Kidney (tissue), 14 donors: Measurements from ENCODE around the gene UGT2B17. TPM values are rescaled to one million over a fixed set of nuclear protein-coding genes. Genes with fewer than 3 reads are reported as not detected.

Experiments used
- DNase-seq, 5 donors: peaks; one replicate each; pipeline ENCODE4 v3.0.0-alpha.2; 2013 to 2020
- FAIRE-seq: peaks from 2 replicates; lab custom pipeline; 2012; peaks lifted over from hg19 to GRCh38; lab: Jason Lieb, UNC
- H3K27ac ChIP-seq, 2 donors: one replicate each; pipeline ENCODE4 v1.7.0; 2013; ENCODE audit warnings: low read depth in 2 of 2, low read length in 2 of 2, inconsistent platforms in 1 of 2
- H3K27me3 ChIP-seq: one replicate; pipeline ENCODE4 v1.7.1; 2013; ENCODE audit warnings: low read length, inconsistent platforms; ENCODE audit not compliant: control insufficient read depth, insufficient read depth
- H3K36me3 ChIP-seq, 3 donors: one replicate each; pipeline versions ENCODE4 v1.7.0 to v1.7.1; 2013; ENCODE audit warnings: low read length in 3 of 3, control low read depth in 1 of 3, inconsistent platforms in 1 of 3; ENCODE audit not compliant: insufficient read depth in 3 of 3, control insufficient read depth in 2 of 3
- H3K4me1 ChIP-seq, 3 donors: one replicate each; pipeline versions ENCODE4 v1.7.0 to v1.7.1; 2013; ENCODE audit warnings: low read length in 3 of 3, inconsistent platforms in 1 of 3, low read depth in 1 of 3; ENCODE audit not compliant: control insufficient read depth in 2 of 3, insufficient read depth in 2 of 3
- H3K4me3 ChIP-seq, 3 donors: one replicate each; pipeline versions ENCODE4 v1.7.0 to v1.8.1; 2013; ENCODE audit warnings: low read length in 3 of 3, control low read depth in 1 of 3, inconsistent platforms in 1 of 3
- H3K9ac ChIP-seq, 3 donors: one replicate each; pipeline versions ENCODE4 v1.7.0 to v1.7.1; 2013; ENCODE audit warnings: low read length in 3 of 3, control low read depth in 1 of 3, inconsistent platforms in 1 of 3
- H3K9me3 ChIP-seq, 3 donors: one replicate each; pipeline versions ENCODE4 v1.7.0 to v1.7.1; 2013; ENCODE audit warnings: low read length in 3 of 3, control low read depth in 1 of 3, inconsistent platforms in 1 of 3; ENCODE audit not compliant: control insufficient read depth in 2 of 3, insufficient read depth in 1 of 3
- CTCF ChIP-seq: IDR thresholded peaks from 3 replicates; pipeline ENCODE4 v1.5.1; 2012; ENCODE audit warnings: mild to moderate bottlenecking, moderate library complexity, borderline replicate concordance; ENCODE audit not compliant: insufficient read depth; ENCODE audit errors: extremely low read depth
- intact Hi-C: fragments of 100-400 bp; cut with DNase I; formaldehyde crosslinking; loops from one replicate; pipeline ENCODE4 v1.11.1; 2022
- polyA plus RNA-seq: library from polyadenylated mRNA; stranded (reverse); fragments of 350-450 nt; fragmentation: Illumina TruSeq; extraction: RNeasy Lipid Tissue Mini Kit (QIAGEN cat#74804); gene quantifications from one replicate; pipeline ENCODE4 v1.2.3, GENCODE V29; 2014; ENCODE audit warnings: low read depth, low replicate concordance; ENCODE audit not compliant: insufficient read depth
- total RNA-seq: library from RNA; stranded (reverse); fragmentation: NEBNext Ultra II Directional; extraction: Animal tissue kit (Norgen Biotek cat#: 25700); gene quantifications from one replicate; pipeline ENCODE4 v1.2.1, GENCODE V29; 2021
- donor health status: control.
- donor health status: control.
- donor health status: control.
- donor health status: control.
- donor health status: control.
- donor health status: DM: yes; HTN: yes; CAD: no.
- donor health status: Normal renal cell carcinoma (clear cell type).

Gene UGT2B17
- total and polyA plus RNA-seq, 2 donors from 2014 or later = 0.38 TPM; not detected in 1

- Histone ChIP-seq H3K4me1 (no peaks in the 10 kb centered on the region), H3K27ac (no peak overlapping the region), H3K4me3 (no peak overlapping the region), H3K9ac (no peak overlapping the region), H3K36me3 (no peaks in the 10 kb centered on the region), H3K27me3 (no peaks in the 10 kb centered on the region), H3K9me3 (no peaks in the 10 kb centered on the region)
- FAIRE-seq (no peak), DNase-seq (no peak)
- no peak for TF ChIP-seq CTCF
- intact Hi-C loops = no loop called here
These were observed 23.0 kb upstream of the UGT2B17 start for GRCh38 chr4:68599150-68599549.

GRCh38 chr4:68597482-68597881 is 21.4 kb upstream of the UGT2B17 start:
- Histone ChIP-seq H3K4me1 (no peaks in the 10 kb centered on the region), H3K9me3 (no peaks in the 10 kb centered on the region), H3K4me3 (no peak overlapping the region), H3K27ac (no peak overlapping the region), H3K27me3 (no peaks in the 10 kb centered on the region), H3K9ac (no peak overlapping the region), H3K36me3 (no peaks in the 10 kb centered on the region)
- DNase-seq = no peak
- no peak for TF ChIP-seq CTCF
- intact Hi-C loops = no loop called here
- FAIRE-seq = no peak

GRCh38 chr4:68594678-68595077 is 18.6 kb upstream of the UGT2B17 start:
- Histone ChIP-seq H3K36me3 (no peaks in the 10 kb centered on the region), H3K27ac (no peak overlapping the region), H3K4me1 (no peaks in the 10 kb centered on the region), H3K9me3 (no peaks in the 10 kb centered on the region), H3K4me3 (no peak overlapping the region), H3K9ac (no peak overlapping the region), H3K27me3 (no peaks in the 10 kb centered on the region)
- intact Hi-C loops = no loop called here
- no peak for DNase-seq
- no peak for TF ChIP-seq CTCF
- FAIRE-seq = no peak

- Histone ChIP-seq H3K27ac (no peak overlapping the region), H3K4me1 (no peaks in the 10 kb centered on the region), H3K4me3 (no peak overlapping the region), H3K9ac (no peak overlapping the region), H3K27me3 (no peaks in the 10 kb centered on the region), H3K9me3 (no peaks in the 10 kb centered on the region), H3K36me3 (no peaks in the 10 kb centered on the region)
- FAIRE-seq (no peak), DNase-seq (no peak)
- intact Hi-C loops = no loop called here
- TF ChIP-seq CTCF = no peak
These were observed 17.0 kb upstream of the UGT2B17 start for GRCh38 chr4:68593112-68593511.
